Left ventricle myocardium superior (tissue), 1 donor: ENCODE measurements around the gene STAP1. TPM values are rescaled to one million over a fixed set of nuclear protein-coding genes. Genes with fewer than 3 reads are reported as not detected.
"Not testable (repeated sequence)": the region's sequence is repeated elsewhere in the genome, so short reads cannot be mapped to it uniquely, and the experiment has no call there.

Source experiments
- ATAC-seq: fragments of 200-7000 bp; cut with Tn5 transposase; one replicate; pipeline ENCODE4 v1.9.1; 2020; ENCODE audit warnings: mild to moderate bottlenecking, moderate library complexity
- DNase-seq: peaks from one replicate; pipeline ENCODE4 v3.0.0-alpha.2; 2020
- intact Hi-C: fragments of 100-400 bp; cut with micrococcal nuclease; formaldehyde crosslinking; loops from one replicate; pipeline ENCODE4 v1.11.0; 2022
- long read RNA-seq: library from polyadenylated mRNA; unstranded; transcript quantifications from one replicate; pipeline ENCODE4 v2.0.0, GENCODE V29; 2021
- total RNA-seq: library from RNA; stranded (reverse); fragmentation: NEBNext Ultra II Directional; extraction: Animal tissue kit (Norgen Biotek cat#: 25700); gene quantifications from one replicate; pipeline ENCODE4 v1.2.1, GENCODE V29; 2021
- donor health status: DM: no; HTN: yes; CAD: no; lungs with severe emphysema.

The STAP1 gene
- total RNA-seq, result 0.22 TPM
- long read RNA-seq, result 0 reads

GRCh38 chr4:67558493-67558892, at the start of gene STAP1:
Gene STAP1 (plus strand): TSS chr4:67558727. CDS start chr4:67558810, 83 bp downstream.
- intact Hi-C loops, result no loop called here
- no peak for DNase-seq
- no peak for ATAC-seq

- DNase-seq (no peak), ATAC-seq (no peak)
- intact Hi-C loops, result no loop called here
These were observed 46.0 kb upstream of the STAP1 start for GRCh38 chr4:67512501-67512900.

- intact Hi-C loops, result no loop called here
- DNase-seq (no peak), ATAC-seq (no peak)
These were observed 38.4 kb upstream of the STAP1 start for GRCh38 chr4:67520141-67520540.

- intact Hi-C loops, result no loop called here
- DNase-seq (no peak), ATAC-seq (no peak)
These were observed 37.0 kb upstream of the STAP1 start for GRCh38 chr4:67521506-67521905.

GRCh38 chr4:67522230-67522629, 36.3 kb upstream of the STAP1 start:
- ATAC-seq (no peak), DNase-seq (no peak)
- intact Hi-C loops, result no loop called here

GRCh38 chr4:67522851-67523671, 35.5 kb upstream of the STAP1 start:
- no peak for ATAC-seq
- intact Hi-C loops, result no loop called here
- DNase-seq, result no peak

GRCh38 chr4:67524140-67524539, 34.4 kb upstream of the STAP1 start:
- DNase-seq, intact Hi-C loops, ATAC-seq: not testable (repeated sequence)

- ATAC-seq, result no peak
- intact Hi-C loops, result no loop called here
- DNase-seq, result no peak
These were observed 27.1 kb upstream of the STAP1 start for GRCh38 chr4:67531379-67531962.

GRCh38 chr4:67532397-67532796, 26.1 kb upstream of the STAP1 start:
- intact Hi-C loops, ATAC-seq, DNase-seq: not testable (repeated sequence)

- DNase-seq (no peak), ATAC-seq (no peak)
- intact Hi-C loops, result no loop called here
These were observed 25.4 kb upstream of the STAP1 start for GRCh38 chr4:67533112-67533511.

GRCh38 chr4:67535280-67535840, 23.2 kb upstream of the STAP1 start:
- ATAC-seq, result no peak
- DNase-seq, result no peak
- intact Hi-C loops, result no loop called here

GRCh38 chr4:67539830-67540229, 18.7 kb upstream of the STAP1 start:
- intact Hi-C loops, result no loop called here
- no peak for DNase-seq
- no peak for ATAC-seq

GRCh38 chr4:67542076-67542475, 16.5 kb upstream of the STAP1 start:
- ATAC-seq (no peak), DNase-seq (no peak)
- intact Hi-C loops, result no loop called here

- ATAC-seq (peak; percentile 100), DNase-seq (peak; percentile 98)
- intact Hi-C loops, result no loop called here
These were observed 13.1 kb upstream of the STAP1 start, which contains the start of gene CENPC for GRCh38 chr4:67545199-67546003. Gene CENPC (minus strand): TSS chr4:67545503. CDS start chr4:67545355, 148 bp downstream.

GRCh38 chr4:67546004-67546356, 12.5 kb upstream of the STAP1 start:
- ATAC-seq, result no peak
- intact Hi-C loops, result no loop called here
- no peak for DNase-seq

GRCh38 chr4:67546971-67547370, 11.6 kb upstream of the STAP1 start:
- intact Hi-C loops, result no loop called here
- DNase-seq (no peak), ATAC-seq (no peak)

- intact Hi-C loops, result no loop called here
- ATAC-seq (no peak), DNase-seq (no peak)
These were observed 9.4 kb upstream of the STAP1 start for GRCh38 chr4:67549123-67549522.

- ATAC-seq, result no peak
- DNase-seq, result no peak
- intact Hi-C loops, result no loop called here
These were observed 8.1 kb upstream of the STAP1 start for GRCh38 chr4:67550451-67550850.

GRCh38 chr4:67550857-67551256, 7.7 kb upstream of the STAP1 start:
- intact Hi-C loops, result no loop called here
- no peak for ATAC-seq
- DNase-seq, result no peak
